H9 (cell line): ENCODE measurements around the gene IL15. TPM values are rescaled to one million over a fixed set of nuclear protein-coding genes. Genes with fewer than 3 reads are reported as not detected.
"Not testable (repeated sequence)": the region's sequence is repeated elsewhere in the genome, so short reads cannot be mapped to it uniquely, and the experiment has no call there.

Experiments
- DNase-seq: peaks from one replicate; pipeline ENCODE4 v3.0.0-alpha.2; 2017
- H2AFZ ChIP-seq: one replicate; pipeline ENCODE4 v1.6.1; 2013; ENCODE audit warnings: mild to moderate bottlenecking, low read length, control low read depth, moderate library complexity
- H2AK5ac ChIP-seq: 2 replicates; pipeline ENCODE4 v1.6.1; 2013; ENCODE audit warnings: low read length, control low read depth, mixed read lengths; ENCODE audit not compliant: insufficient read length
- H2BK120ac ChIP-seq: one replicate; pipeline ENCODE4 v1.6.1; 2013; ENCODE audit warnings: low read depth, mild to moderate bottlenecking, low read length, control low read depth, inconsistent platforms; ENCODE audit not compliant: poor library complexity, severe bottlenecking
- H2BK12ac ChIP-seq: 2 replicates; pipeline ENCODE4 v1.6.1; 2013; ENCODE audit warnings: low read length, control low read depth, mixed read lengths, low read depth; ENCODE audit not compliant: insufficient read length
- H2BK15ac ChIP-seq: 2 replicates; pipeline ENCODE4 v1.6.1; 2013; ENCODE audit warnings: low read depth, low read length, control low read depth
- H2BK20ac ChIP-seq: one replicate; pipeline ENCODE4 v1.6.1; 2013; ENCODE audit warnings: low read depth, mild to moderate bottlenecking, low read length, control low read depth, inconsistent platforms; ENCODE audit not compliant: poor library complexity, severe bottlenecking
- H2BK5ac ChIP-seq: 2 replicates; pipeline ENCODE4 v1.6.1; 2013; ENCODE audit warnings: low read length, control low read depth, mixed read lengths; ENCODE audit not compliant: insufficient read length
- H3K14ac ChIP-seq: 2 replicates; pipeline ENCODE4 v1.6.1; 2013; ENCODE audit warnings: low read length, control low read depth; ENCODE audit not compliant: insufficient read depth
- H3K18ac ChIP-seq: 2 replicates; pipeline ENCODE4 v1.6.1; 2013; ENCODE audit warnings: low read depth, mild to moderate bottlenecking, mixed read lengths, low read length, control low read depth; ENCODE audit not compliant: insufficient read length
- H3K23ac ChIP-seq: 2 replicates; pipeline ENCODE4 v1.6.1; 2013; ENCODE audit warnings: low read length, control low read depth, mixed read lengths, low read depth; ENCODE audit not compliant: insufficient read length
- H3K23me2 ChIP-seq: 2 replicates; pipeline ENCODE4 v1.6.1; 2013; ENCODE audit warnings: low read depth, mild to moderate bottlenecking, mixed read lengths, low read length, control low read depth; ENCODE audit not compliant: insufficient read length, poor library complexity, severe bottlenecking
- H3K27ac ChIP-seq: 2 replicates; pipeline ENCODE4 v1.5.1; 2013; ENCODE audit warnings: low read length, control low read depth, mixed read lengths, low read depth; ENCODE audit not compliant: insufficient read length
- H3K27me3 ChIP-seq: 2 replicates; pipeline ENCODE4 v1.6.1; 2013; ENCODE audit warnings: low read length, control low read depth, inconsistent platforms; ENCODE audit not compliant: insufficient read depth
- H3K4ac ChIP-seq: 2 replicates; pipeline ENCODE4 v1.6.1; 2013; ENCODE audit warnings: low read depth, mild to moderate bottlenecking, control low read depth, inconsistent platforms, low read length, moderate library complexity
- H3K4me1 ChIP-seq: 2 replicates; pipeline ENCODE4 v1.6.1; 2013; ENCODE audit warnings: low read length, control low read depth, inconsistent platforms; ENCODE audit not compliant: insufficient read depth
- H3K4me2 ChIP-seq: 2 replicates; pipeline ENCODE4 v1.6.1; 2013; ENCODE audit warnings: low read length, control low read depth, mixed read lengths; ENCODE audit not compliant: insufficient read length, insufficient read depth
- H3K56ac ChIP-seq: 2 replicates; pipeline ENCODE4 v1.6.1; 2013; ENCODE audit warnings: low read depth, mild to moderate bottlenecking, mixed read lengths, low read length, control low read depth; ENCODE audit not compliant: insufficient read length
- H3K79me1 ChIP-seq: 2 replicates; pipeline ENCODE4 v1.6.1; 2013; ENCODE audit warnings: low read depth, mild to moderate bottlenecking, moderate library complexity, low read length, control low read depth, inconsistent platforms; ENCODE audit not compliant: insufficient read depth, poor library complexity, severe bottlenecking
- H3K79me2 ChIP-seq: 2 replicates; pipeline ENCODE4 v1.6.1; 2013; ENCODE audit warnings: low read length, control low read depth, inconsistent platforms; ENCODE audit not compliant: insufficient read depth
- H3K9ac ChIP-seq: 2 replicates; pipeline ENCODE4 v1.6.1; 2013; ENCODE audit warnings: low read length, control low read depth, mixed read lengths; ENCODE audit not compliant: insufficient read length; ENCODE audit errors: extremely low read depth
- H3K9me3 ChIP-seq: one replicate; pipeline ENCODE4 v1.6.1; 2013; ENCODE audit warnings: low read depth, low read length, inconsistent platforms; ENCODE audit not compliant: control insufficient read depth
- H3T11ph ChIP-seq: one replicate; pipeline ENCODE4 v1.6.1; 2013; ENCODE audit warnings: mild to moderate bottlenecking, low read length, control low read depth, inconsistent platforms
- H4K20me1 ChIP-seq: one replicate; pipeline ENCODE4 v1.6.1; 2013; ENCODE audit not compliant: control insufficient read depth, insufficient read length, insufficient read depth
- H4K5ac ChIP-seq: 2 replicates; pipeline ENCODE4 v1.6.1; 2013; ENCODE audit warnings: low read depth, mild to moderate bottlenecking, mixed read lengths, low read length, control low read depth; ENCODE audit not compliant: insufficient read length
- H4K8ac ChIP-seq: replicated peaks from 2 replicates; pipeline ENCODE4 v1.6.1; 2013; ENCODE audit warnings: low read length, control low read depth, mixed read lengths, low read depth; ENCODE audit not compliant: insufficient read length
- H4K91ac ChIP-seq: 2 replicates; pipeline ENCODE4 v1.6.1; 2013; ENCODE audit warnings: low read depth, mild to moderate bottlenecking, moderate library complexity, mixed read lengths, low read length, control low read depth; ENCODE audit not compliant: insufficient read length
- H3K27ac Mint-ChIP-seq, 3 experiments: 2 replicates in 2 of 3; 3 replicates in 1 of 3; pipeline ENCODE4 v1.8.0; 2020 to 2021; ENCODE audit warnings: mixed read lengths in 3 of 3, mild to moderate bottlenecking in 1 of 3, moderate library complexity in 1 of 3
- H3K27me3 Mint-ChIP-seq: 2 replicates; pipeline ENCODE4 v1.8.0; 2021; ENCODE audit warnings: low read depth, mild to moderate bottlenecking, moderate library complexity, mixed read lengths
- H3K36me3 Mint-ChIP-seq, 3 experiments: 2 replicates in 2 of 3; 3 replicates in 1 of 3; pipeline ENCODE4 v1.8.0; 2020 to 2021; ENCODE audit warnings: low read depth in 3 of 3, mixed read lengths in 3 of 3; ENCODE audit not compliant: insufficient read depth in 1 of 3
- H3K4me1 Mint-ChIP-seq, 2 experiments: 2 replicates each; pipeline ENCODE4 v1.8.0; 2020; ENCODE audit warnings: mixed read lengths in 2 of 2
- H3K4me3 Mint-ChIP-seq, 2 experiments: 2 replicates in 1 of 2; 3 replicates in 1 of 2; pipeline ENCODE4 v1.8.0; 2020 to 2021; ENCODE audit warnings: mild to moderate bottlenecking in 2 of 2, mixed read lengths in 2 of 2, moderate library complexity in 1 of 2
- H3K9me3 Mint-ChIP-seq, 2 experiments: 2 replicates in 1 of 2; 3 replicates in 1 of 2; pipeline ENCODE4 v1.8.0; 2020; ENCODE audit warnings: mild to moderate bottlenecking in 2 of 2, mixed read lengths in 2 of 2, moderate library complexity in 1 of 2
- WGBS: extraction: QIAGEN DNeasy Blood & Tissue Kit; methylation state at CpG from one replicate; pipeline ENCODE4 v1.1.7; 2013; ENCODE audit warnings: missing lambda C conversion rate, low lambda C conversion rate, mixed read lengths; ENCODE audit not compliant: insufficient read length; ENCODE audit errors: extremely low coverage; 5-methylcytosine and 5-hydroxymethylcytosine counted together
- total RNA-seq: library from RNA; stranded (reverse); gene quantifications from 2 replicates; pipeline ENCODE4 v1.2.1, GENCODE V29; 2021
- TF ChIP-seq, protein P1 (sequence below): fragments of 200-600 bp; sonication (generic); conservative IDR thresholded peaks from 3 replicates; pipeline ENCODE4 v1.8.0; 2021; ENCODE audit warnings: antibody characterized with exemption, mild to moderate bottlenecking

The IL15 gene
- total RNA-seq, 1 experiment from 2014 or later, result 0.61 TPM

DNA sequence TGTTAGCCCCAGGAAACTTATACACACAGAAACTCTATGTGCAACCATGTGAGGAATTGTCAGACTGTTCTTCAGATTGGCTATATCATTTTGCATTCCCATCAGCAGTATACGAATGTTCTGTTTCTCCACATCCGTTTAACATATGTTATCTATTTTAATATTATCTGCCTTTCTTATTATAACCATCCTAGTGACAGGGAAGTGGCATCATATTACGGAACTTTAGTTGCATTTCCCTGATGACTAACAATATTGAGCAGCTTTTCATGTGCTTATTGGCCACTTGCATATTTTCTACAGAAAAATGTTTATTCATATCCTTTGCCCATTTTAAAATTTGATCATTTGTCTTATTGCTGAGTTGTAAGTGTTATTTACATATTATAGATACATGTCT lies 36.5 kb upstream of the IL15 start:
- Mint-ChIP-seq H3K27me3 (no peaks in the 10 kb centered on the region), H3K4me1 (no peaks in the 10 kb centered on the region), H3K36me3 (peaks cover 0 to 4% (median 4%) of the 10 kb centered on the region in 3 experiments; a peak in 3 of 7 replicates), H3K27ac (no peak overlapping the region), H3K9me3 (peaks cover 4% of the 10 kb centered on the region in 2 experiments; a peak in 2 of 5 replicates), H3K4me3 (no peak overlapping the region)
- H3K27ac ChIP-seq, result no peak overlapping the region
- H2BK20ac ChIP-seq, result no peak overlapping the region
- no peak overlapping the region for H3K56ac ChIP-seq
- no peak overlapping the region for H4K91ac ChIP-seq
- H3K9ac ChIP-seq, result no peak overlapping the region
- H3K18ac ChIP-seq, result no peak overlapping the region
- H4K5ac ChIP-seq, result no peak overlapping the region
- no peak overlapping the region for H3K4ac ChIP-seq
- no peak overlapping the region for H2AFZ ChIP-seq
- no peak overlapping the region for H3K23ac ChIP-seq
- H2BK5ac ChIP-seq, result no peak overlapping the region
- no peaks in the 10 kb centered on the region for H3K79me1 ChIP-seq
- H2BK15ac ChIP-seq, result no peak overlapping the region
- H4K20me1 ChIP-seq, result no peaks in the 10 kb centered on the region
- no peak overlapping the region for H3T11ph ChIP-seq
- no peak for DNase-seq
- H3K14ac ChIP-seq, result no peak overlapping the region
- H2AK5ac ChIP-seq, result no peak overlapping the region
- H3K23me2 ChIP-seq, result no peaks in the 10 kb centered on the region
- H4K8ac ChIP-seq, result no peak overlapping the region
- TF ChIP-seq, protein P1, sequence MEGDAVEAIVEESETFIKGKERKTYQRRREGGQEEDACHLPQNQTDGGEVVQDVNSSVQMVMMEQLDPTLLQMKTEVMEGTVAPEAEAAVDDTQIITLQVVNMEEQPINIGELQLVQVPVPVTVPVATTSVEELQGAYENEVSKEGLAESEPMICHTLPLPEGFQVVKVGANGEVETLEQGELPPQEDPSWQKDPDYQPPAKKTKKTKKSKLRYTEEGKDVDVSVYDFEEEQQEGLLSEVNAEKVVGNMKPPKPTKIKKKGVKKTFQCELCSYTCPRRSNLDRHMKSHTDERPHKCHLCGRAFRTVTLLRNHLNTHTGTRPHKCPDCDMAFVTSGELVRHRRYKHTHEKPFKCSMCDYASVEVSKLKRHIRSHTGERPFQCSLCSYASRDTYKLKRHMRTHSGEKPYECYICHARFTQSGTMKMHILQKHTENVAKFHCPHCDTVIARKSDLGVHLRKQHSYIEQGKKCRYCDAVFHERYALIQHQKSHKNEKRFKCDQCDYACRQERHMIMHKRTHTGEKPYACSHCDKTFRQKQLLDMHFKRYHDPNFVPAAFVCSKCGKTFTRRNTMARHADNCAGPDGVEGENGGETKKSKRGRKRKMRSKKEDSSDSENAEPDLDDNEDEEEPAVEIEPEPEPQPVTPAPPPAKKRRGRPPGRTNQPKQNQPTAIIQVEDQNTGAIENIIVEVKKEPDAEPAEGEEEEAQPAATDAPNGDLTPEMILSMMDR, result no peak
- no peak overlapping the region for H3K4me2 ChIP-seq
- no peaks in the 10 kb centered on the region for H3K9me3 ChIP-seq
- H2BK12ac ChIP-seq, result no peak overlapping the region
- H3K79me2 ChIP-seq, result no peaks in the 10 kb centered on the region
- no CpG with 5 or more reads among the region's 3 CpGs for WGBS
- H3K4me1 ChIP-seq, result no peaks in the 10 kb centered on the region
- no peaks in the 10 kb centered on the region for H3K27me3 ChIP-seq
- H2BK120ac ChIP-seq, result no peak overlapping the region

DNA sequence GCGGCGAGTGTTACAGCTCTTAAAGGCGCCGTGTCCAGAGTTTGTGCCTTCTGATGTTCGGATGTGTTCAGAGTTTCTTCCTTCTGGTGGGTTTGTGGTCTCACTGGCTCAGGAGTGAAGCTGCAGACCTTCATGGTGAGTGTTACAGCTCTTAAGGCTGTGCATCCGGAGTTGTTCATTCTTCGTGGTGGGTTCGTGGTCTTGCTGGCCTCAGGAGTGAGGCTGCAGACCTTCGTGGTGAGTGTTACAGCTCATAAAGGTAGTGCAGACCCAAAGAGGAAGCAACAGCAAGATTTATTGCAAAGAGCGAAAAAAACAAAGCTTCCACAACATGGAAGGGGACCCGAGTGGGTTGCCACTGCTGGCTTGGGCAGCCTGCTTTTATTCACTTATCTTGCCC lies 31.7 kb upstream of the IL15 start:
- H3K23ac ChIP-seq, H2AK5ac ChIP-seq, H3K23me2 ChIP-seq, H3K4me3 Mint-ChIP-seq, H3T11ph ChIP-seq, H4K8ac ChIP-seq, H3K27ac Mint-ChIP-seq, H3K14ac ChIP-seq, H3K4me2 ChIP-seq, H2BK5ac ChIP-seq, H4K20me1 ChIP-seq, H3K9ac ChIP-seq, DNase-seq, H3K4ac ChIP-seq, H3K36me3 Mint-ChIP-seq, H3K27ac ChIP-seq, H2AFZ ChIP-seq, H3K56ac ChIP-seq, H2BK20ac ChIP-seq, H3K18ac ChIP-seq, H2BK120ac ChIP-seq, H3K9me3 ChIP-seq, H4K5ac ChIP-seq, H3K4me1 Mint-ChIP-seq, H3K9me3 Mint-ChIP-seq, H4K91ac ChIP-seq, H3K4me1 ChIP-seq, H3K79me2 ChIP-seq, H2BK12ac ChIP-seq, H3K27me3 Mint-ChIP-seq, H2BK15ac ChIP-seq, H3K79me1 ChIP-seq, H3K27me3 ChIP-seq: not testable (repeated sequence)
- WGBS, result no CpG with 5 or more reads among the region's 11 CpGs
